Measurements from ENCODE around the gene MRPL27. TPM values are rescaled to one million over a fixed set of nuclear protein-coding genes. Genes with fewer than 3 reads are reported as not detected.
"Not testable (repeated sequence)": the region's sequence is repeated elsewhere in the genome, so short reads cannot be mapped to it uniquely, and the experiment has no call there.

MRPL27 gene
- total and polyA plus RNA-seq, 8 donors = 52.5 to 60.1 (median 54.9) TPM

GRCh38 chr17:50420419-50421112, 47.6 kb upstream of the MRPL27 start:
- H3K9me3 ChIP-seq = no peaks in the 10 kb centered on the region
- H3K27me3 ChIP-seq = no peaks in the 10 kb centered on the region
- H3K36me3 ChIP-seq = no peaks in the 10 kb centered on the region
- no peak for TF ChIP-seq CTCF (IDR thresholded peaks at IDR 0.05)
- peak overlapping the region; percentile 45 to 72 for H3K27ac ChIP-seq
- no peak overlapping the region for H3K4me3 ChIP-seq
- H3K4me1 ChIP-seq = peaks cover 19 to 45% of the 10 kb centered on the region in 2 donors
- intact Hi-C loops (cut with DNase I) = no loop called here
- DNase-seq (no peak), ATAC-seq (no peak)

GRCh38 chr17:50419577-50419976, 46.6 kb upstream of the MRPL27 start:
- H3K36me3 ChIP-seq; ATAC-seq; H3K27me3 ChIP-seq; intact Hi-C loops (cut with DNase I); H3K27ac ChIP-seq; DNase-seq; H3K9me3 ChIP-seq; H3K4me3 ChIP-seq: not testable (repeated sequence)
- peaks cover 15 to 35% of the 10 kb centered on the region in 2 donors for H3K4me1 ChIP-seq

- DNase-seq (no peak), ATAC-seq (no peak)
- no peak for TF ChIP-seq CTCF (IDR thresholded peaks at IDR 0.05)
- H3K27me3 ChIP-seq = no peaks in the 10 kb centered on the region
- H3K27ac ChIP-seq = no peak overlapping the region
- H3K4me1 ChIP-seq = no peaks in the 10 kb centered on the region
- no peak overlapping the region for H3K4me3 ChIP-seq
- intact Hi-C loops (cut with DNase I) = no loop called here
- no peaks in the 10 kb centered on the region for H3K9me3 ChIP-seq
- no peaks in the 10 kb centered on the region for H3K36me3 ChIP-seq
These were observed 41.8 kb upstream of the MRPL27 start for GRCh38 chr17:50414808-50415207.

GRCh38 chr17:50412188-50412732, 39.3 kb upstream of the MRPL27 start:
- H3K4me1 ChIP-seq = no peaks in the 10 kb centered on the region

GRCh38 chr17:50407921-50408320, 34.9 kb upstream of the MRPL27 start:
- Histone ChIP-seq H3K27ac (no peak overlapping the region), H3K4me3 (no peak overlapping the region), H3K36me3 (no peaks in the 10 kb centered on the region), H3K9me3 (no peaks in the 10 kb centered on the region), H3K4me1 (no peaks in the 10 kb centered on the region), H3K27me3 (no peaks in the 10 kb centered on the region)
- TF ChIP-seq CTCF (IDR thresholded peaks at IDR 0.05) = no peak
- ATAC-seq (no peak), DNase-seq (no peak)
- intact Hi-C loops (cut with DNase I) = no loop called here

More at GRCh38 chr17:50412188-50412732, 39.3 kb upstream of the MRPL27 start:
- no peak for TF ChIP-seq CTCF (IDR thresholded peaks at IDR 0.05)
- Histone ChIP-seq H3K4me3 (no peak overlapping the region), H3K9me3 (no peaks in the 10 kb centered on the region), H3K27ac (no peak overlapping the region), H3K27me3 (no peaks in the 10 kb centered on the region), H3K36me3 (no peaks in the 10 kb centered on the region)
- ATAC-seq (no peak), DNase-seq (no peak)
- intact Hi-C loops (cut with DNase I) = no loop called here
